ENCODE data around the gene PDXK. TPM values are rescaled to one million over a fixed set of nuclear protein-coding genes. Genes with fewer than 3 reads are reported as not detected.

The PDXK gene
- polyA plus RNA-seq, 1 of the 3 experiments (the other 2 are of a cell fraction): 85.7 TPM

DNA sequence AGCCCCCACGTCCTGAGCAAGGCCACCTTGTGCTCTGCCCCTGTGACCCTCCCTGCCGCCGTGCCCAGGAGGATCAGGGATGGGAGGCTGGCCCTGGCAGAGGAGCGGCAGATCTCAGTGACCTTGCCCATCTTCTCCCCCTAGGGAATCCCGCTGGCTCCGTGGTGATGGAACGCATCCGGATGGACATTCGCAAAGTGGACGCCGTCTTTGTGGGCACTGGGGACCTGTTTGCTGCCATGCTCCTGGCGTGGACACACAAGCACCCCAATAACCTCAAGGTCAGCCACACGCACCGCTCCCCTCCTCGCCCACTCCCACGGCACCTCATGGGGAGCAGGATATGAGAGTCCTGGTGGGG lies 34.5 kb downstream of the PDXK start:
- Histone ChIP-seq H3K9me3 (no peaks in the 10 kb centered on the region), H3K36me3 (replicated peaks in 1 of 2; ENCODE audit: control insufficient read depth in 1 of 2, insufficient read depth in 2 of 2, low read length in 1 of 2) (peaks cover 0 to 56% of the 10 kb centered on the region in 2 experiments), H3K9me2 (no peaks in the 10 kb centered on the region), H3K79me2 (ENCODE audit: insufficient read depth) (no peaks in the 10 kb centered on the region), H3K4me1 (ENCODE audit: control insufficient read depth in 1 of 2, insufficient read depth in 2 of 2, low read depth in 1 of 2, low read length in 1 of 2) (no peaks in the 10 kb centered on the region), H3F3A (replicated peaks; ENCODE audit: insufficient read depth) (no peaks in the 10 kb centered on the region), H4K20me1 (ENCODE audit: insufficient read depth) (no peaks in the 10 kb centered on the region), H3K4me2 (no peak overlapping the region), H3K27ac (ENCODE audit: low read depth in 2 of 2, low read length in 1 of 2) (no peak overlapping the region), H2AFZ (ENCODE audit: low read depth) (no peak overlapping the region), H3K4me3 (ENCODE audit: low read depth in 2 of 2, low read length in 1 of 2) (no peak overlapping the region), H3K27me3 (ENCODE audit: insufficient read depth) (no peaks in the 10 kb centered on the region), H3K9ac (no peak overlapping the region)
- TF ChIP-seq, protein P1, sequence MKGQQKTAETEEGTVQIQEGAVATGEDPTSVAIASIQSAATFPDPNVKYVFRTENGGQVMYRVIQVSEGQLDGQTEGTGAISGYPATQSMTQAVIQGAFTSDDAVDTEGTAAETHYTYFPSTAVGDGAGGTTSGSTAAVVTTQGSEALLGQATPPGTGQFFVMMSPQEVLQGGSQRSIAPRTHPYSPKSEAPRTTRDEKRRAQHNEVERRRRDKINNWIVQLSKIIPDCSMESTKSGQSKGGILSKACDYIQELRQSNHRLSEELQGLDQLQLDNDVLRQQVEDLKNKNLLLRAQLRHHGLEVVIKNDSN (IDR thresholded peaks at IDR 0.05; ENCODE audit: borderline replicate concordance, low read depth): no peak
- TF ChIP-seq RXRA (IDR thresholded peaks at IDR 0.05; ENCODE audit: borderline replicate concordance, low read depth): no peak
- TF ChIP-seq, protein P2, sequence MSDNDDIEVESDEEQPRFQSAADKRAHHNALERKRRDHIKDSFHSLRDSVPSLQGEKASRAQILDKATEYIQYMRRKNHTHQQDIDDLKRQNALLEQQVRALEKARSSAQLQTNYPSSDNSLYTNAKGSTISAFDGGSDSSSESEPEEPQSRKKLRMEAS (IDR thresholded peaks at IDR 0.05; ENCODE audit: low read depth): no peak
- TF ChIP-seq, protein P3, sequence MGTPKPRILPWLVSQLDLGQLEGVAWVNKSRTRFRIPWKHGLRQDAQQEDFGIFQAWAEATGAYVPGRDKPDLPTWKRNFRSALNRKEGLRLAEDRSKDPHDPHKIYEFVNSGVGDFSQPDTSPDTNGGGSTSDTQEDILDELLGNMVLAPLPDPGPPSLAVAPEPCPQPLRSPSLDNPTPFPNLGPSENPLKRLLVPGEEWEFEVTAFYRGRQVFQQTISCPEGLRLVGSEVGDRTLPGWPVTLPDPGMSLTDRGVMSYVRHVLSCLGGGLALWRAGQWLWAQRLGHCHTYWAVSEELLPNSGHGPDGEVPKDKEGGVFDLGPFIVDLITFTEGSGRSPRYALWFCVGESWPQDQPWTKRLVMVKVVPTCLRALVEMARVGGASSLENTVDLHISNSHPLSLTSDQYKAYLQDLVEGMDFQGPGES (IDR thresholded peaks at IDR 0.05; ENCODE audit: low read depth, low read length): no peak
- no peak for TF ChIP-seq FOXM1 (IDR thresholded peaks at IDR 0.05; ENCODE audit: low read depth)
- no peak for TF ChIP-seq SMC3 (IDR thresholded peaks at IDR 0.05; ENCODE audit: low read depth, low read length)
- TF ChIP-seq ELF1 (IDR thresholded peaks at IDR 0.05): no peak
- TF ChIP-seq RFX5 (IDR thresholded peaks at IDR 0.05; ENCODE audit: low read length): no peak
- no peak for TF ChIP-seq NFIC (IDR thresholded peaks at IDR 0.05; ENCODE audit: borderline replicate concordance)
- TF ChIP-seq FOXJ3 (CRISPR knock-in tag; IDR thresholded peaks at IDR 0.05): no peak
- no peak for TF ChIP-seq YY1 (IDR thresholded peaks at IDR 0.05; ENCODE audit: low read depth)
- TF ChIP-seq, protein P4, sequence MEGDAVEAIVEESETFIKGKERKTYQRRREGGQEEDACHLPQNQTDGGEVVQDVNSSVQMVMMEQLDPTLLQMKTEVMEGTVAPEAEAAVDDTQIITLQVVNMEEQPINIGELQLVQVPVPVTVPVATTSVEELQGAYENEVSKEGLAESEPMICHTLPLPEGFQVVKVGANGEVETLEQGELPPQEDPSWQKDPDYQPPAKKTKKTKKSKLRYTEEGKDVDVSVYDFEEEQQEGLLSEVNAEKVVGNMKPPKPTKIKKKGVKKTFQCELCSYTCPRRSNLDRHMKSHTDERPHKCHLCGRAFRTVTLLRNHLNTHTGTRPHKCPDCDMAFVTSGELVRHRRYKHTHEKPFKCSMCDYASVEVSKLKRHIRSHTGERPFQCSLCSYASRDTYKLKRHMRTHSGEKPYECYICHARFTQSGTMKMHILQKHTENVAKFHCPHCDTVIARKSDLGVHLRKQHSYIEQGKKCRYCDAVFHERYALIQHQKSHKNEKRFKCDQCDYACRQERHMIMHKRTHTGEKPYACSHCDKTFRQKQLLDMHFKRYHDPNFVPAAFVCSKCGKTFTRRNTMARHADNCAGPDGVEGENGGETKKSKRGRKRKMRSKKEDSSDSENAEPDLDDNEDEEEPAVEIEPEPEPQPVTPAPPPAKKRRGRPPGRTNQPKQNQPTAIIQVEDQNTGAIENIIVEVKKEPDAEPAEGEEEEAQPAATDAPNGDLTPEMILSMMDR (IDR thresholded peaks at IDR 0.05): no peak
- no peak for TF ChIP-seq POLR2AphosphoS5 (IDR thresholded peaks at IDR 0.05; ENCODE audit: low read depth, low read length)
- no peak for TF ChIP-seq TAF1 (IDR thresholded peaks at IDR 0.05; ENCODE audit: borderline replicate concordance, low read depth, low read length)
- TF ChIP-seq EP300 (IDR thresholded peaks at IDR 0.05; ENCODE audit: borderline replicate concordance in 1 of 2, low read depth in 1 of 2, low read length in 1 of 2): no peak
- TF ChIP-seq SIN3A (IDR thresholded peaks at IDR 0.05; ENCODE audit: borderline replicate concordance, low read depth, low read length): no peak
- TF ChIP-seq, protein P5, sequence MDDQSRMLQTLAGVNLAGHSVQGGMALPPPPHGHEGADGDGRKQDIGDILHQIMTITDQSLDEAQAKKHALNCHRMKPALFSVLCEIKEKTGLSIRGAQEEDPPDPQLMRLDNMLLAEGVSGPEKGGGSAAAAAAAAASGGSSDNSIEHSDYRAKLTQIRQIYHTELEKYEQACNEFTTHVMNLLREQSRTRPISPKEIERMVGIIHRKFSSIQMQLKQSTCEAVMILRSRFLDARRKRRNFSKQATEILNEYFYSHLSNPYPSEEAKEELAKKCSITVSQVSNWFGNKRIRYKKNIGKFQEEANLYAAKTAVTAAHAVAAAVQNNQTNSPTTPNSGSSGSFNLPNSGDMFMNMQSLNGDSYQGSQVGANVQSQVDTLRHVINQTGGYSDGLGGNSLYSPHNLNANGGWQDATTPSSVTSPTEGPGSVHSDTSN (IDR thresholded peaks at IDR 0.05): no peak
- TF ChIP-seq, protein P6, sequence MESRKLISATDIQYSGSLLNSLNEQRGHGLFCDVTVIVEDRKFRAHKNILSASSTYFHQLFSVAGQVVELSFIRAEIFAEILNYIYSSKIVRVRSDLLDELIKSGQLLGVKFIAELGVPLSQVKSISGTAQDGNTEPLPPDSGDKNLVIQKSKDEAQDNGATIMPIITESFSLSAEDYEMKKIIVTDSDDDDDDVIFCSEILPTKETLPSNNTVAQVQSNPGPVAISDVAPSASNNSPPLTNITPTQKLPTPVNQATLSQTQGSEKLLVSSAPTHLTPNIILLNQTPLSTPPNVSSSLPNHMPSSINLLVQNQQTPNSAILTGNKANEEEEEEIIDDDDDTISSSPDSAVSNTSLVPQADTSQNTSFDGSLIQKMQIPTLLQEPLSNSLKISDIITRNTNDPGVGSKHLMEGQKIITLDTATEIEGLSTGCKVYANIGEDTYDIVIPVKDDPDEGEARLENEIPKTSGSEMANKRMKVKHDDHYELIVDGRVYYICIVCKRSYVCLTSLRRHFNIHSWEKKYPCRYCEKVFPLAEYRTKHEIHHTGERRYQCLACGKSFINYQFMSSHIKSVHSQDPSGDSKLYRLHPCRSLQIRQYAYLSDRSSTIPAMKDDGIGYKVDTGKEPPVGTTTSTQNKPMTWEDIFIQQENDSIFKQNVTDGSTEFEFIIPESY (IDR thresholded peaks at IDR 0.05; ENCODE audit: borderline replicate concordance, low read depth): no peak
- no peak for TF ChIP-seq NRF1 (IDR thresholded peaks at IDR 0.05; ENCODE audit: low read depth, low read length)
- WGBS (ENCODE audit: low lambda C conversion rate): 94% methylated on average over 14 of the region's 16 CpGs
- DNase-seq: no peak
- POLR2A ChIA-PET: no interaction called here
- CTCF ChIA-PET: no interaction called here

Data from SK-N-SH (cell line).